Transverse colon (tissue), 4 donors: ENCODE results near the gene ERVV-1. TPM values are rescaled to one million over a fixed set of nuclear protein-coding genes. Genes with fewer than 3 reads are reported as not detected.
A peak's percentile ranks its signal among the peaks of the same experiment; 100 is the strongest.

Source experiments
- DNase-seq: peaks from one replicate; pipeline ENCODE4 v3.0.0-alpha.2; 2019
- H3K27ac ChIP-seq, 4 donors: fragments of 200-600 bp; sonication (generic); 2 replicates each; pipeline ENCODE4 v1.5.1; 2016 to 2018; ENCODE audit warnings: inconsistent platforms in 4 of 4
- H3K27me3 ChIP-seq: fragments of 200-600 bp; sonication (generic); 2 replicates; pipeline ENCODE4 v1.5.1; 2017; ENCODE audit warnings: inconsistent platforms
- H3K36me3 ChIP-seq, 4 donors: fragments of 200-600 bp; sonication (generic); 2 replicates each; pipeline ENCODE4 v1.5.1; 2017 to 2019; ENCODE audit warnings: inconsistent platforms in 4 of 4
- H3K4me1 ChIP-seq, 4 donors: fragments of 200-600 bp; sonication (generic); 2 replicates each; pipeline ENCODE4 v1.5.1; 2017 to 2020; ENCODE audit warnings: inconsistent platforms in 4 of 4
- H3K4me3 ChIP-seq, 4 donors: fragments of 200-600 bp; sonication (generic); 1 replicate in 1 of 4; 2 replicates in 3 of 4; pipeline versions ENCODE4 v1.5.1 to v1.6.1; 2017 to 2019; ENCODE audit warnings: inconsistent platforms in 4 of 4
- H3K9me3 ChIP-seq, 2 donors: fragments of 200-600 bp; sonication (generic); 2 replicates each; pipeline ENCODE4 v1.5.1; 2017 to 2019; ENCODE audit warnings: inconsistent platforms in 2 of 2
- EP300 ChIP-seq: sonication (generic); formaldehyde crosslinking; IDR thresholded peaks from one replicate; pipeline ENCODE4 v1.6.1; 2017; ENCODE audit warnings: antibody characterized with exemption, low read depth
- POLR2A ChIP-seq: fragments of 450-650 bp; IDR thresholded peaks from one replicate; pipeline ENCODE4 v1.6.1; 2016; ENCODE audit warnings: antibody characterized with exemption, mild to moderate bottlenecking, moderate library complexity
- POLR2AphosphoS5 ChIP-seq, 3 donors: sonication (generic); formaldehyde crosslinking; IDR thresholded peaks; one replicate each; pipeline ENCODE4 v1.6.1; 2016; ENCODE audit warnings: antibody characterized with exemption in 3 of 3
- WGBS, 2 donors: methylation state at CpG; one replicate each; pipeline ENCODE4 v1.1.5; 2018; ENCODE audit warnings: low coverage in 1 of 2; 5-methylcytosine and 5-hydroxymethylcytosine counted together
- in situ Hi-C, 4 donors: fragments of 200-750 bp; cut with MboI; loops; one replicate each; pipeline versions ENCODE4 v1.15.0 to v1.15.1; 2017; ENCODE audit warnings: low sequenced_read_pairs in 3 of 4, low pct_ligation_motif_present in 1 of 4, low pct_unique_long_range_greater_than_20kb in 1 of 4
- intact Hi-C: fragments of 100-400 bp; cut with DNase I; formaldehyde crosslinking; loops from one replicate; pipeline ENCODE4 v1.15.1; 2023; ENCODE audit warnings: low total_unique reads
- total RNA-seq, 4 donors: library from RNA; depleted of rRNA; stranded (reverse); fragments of >200 nt; gene quantifications; one replicate each; pipeline ENCODE4 v1.1.0, GENCODE V29; 2016
- TF ChIP-seq, protein P1 (sequence below), 5 experiments: fragments of 200-600 bp in 3 of 5; fragments of 450-650 bp in 2 of 5; sonication (generic) in 3 of 5; IDR thresholded peaks; 1 replicate in 2 of 5; 2 replicates in 3 of 5; pipeline ENCODE4 v1.5.1; 2016 to 2017; ENCODE audit warnings: antibody characterized with exemption in 5 of 5, inconsistent platforms in 3 of 5, mild to moderate bottlenecking in 2 of 5, moderate library complexity in 1 of 5

The ERVV-1 gene
- total RNA-seq, 4 donors from 2014 or later, result not detected

DNA sequence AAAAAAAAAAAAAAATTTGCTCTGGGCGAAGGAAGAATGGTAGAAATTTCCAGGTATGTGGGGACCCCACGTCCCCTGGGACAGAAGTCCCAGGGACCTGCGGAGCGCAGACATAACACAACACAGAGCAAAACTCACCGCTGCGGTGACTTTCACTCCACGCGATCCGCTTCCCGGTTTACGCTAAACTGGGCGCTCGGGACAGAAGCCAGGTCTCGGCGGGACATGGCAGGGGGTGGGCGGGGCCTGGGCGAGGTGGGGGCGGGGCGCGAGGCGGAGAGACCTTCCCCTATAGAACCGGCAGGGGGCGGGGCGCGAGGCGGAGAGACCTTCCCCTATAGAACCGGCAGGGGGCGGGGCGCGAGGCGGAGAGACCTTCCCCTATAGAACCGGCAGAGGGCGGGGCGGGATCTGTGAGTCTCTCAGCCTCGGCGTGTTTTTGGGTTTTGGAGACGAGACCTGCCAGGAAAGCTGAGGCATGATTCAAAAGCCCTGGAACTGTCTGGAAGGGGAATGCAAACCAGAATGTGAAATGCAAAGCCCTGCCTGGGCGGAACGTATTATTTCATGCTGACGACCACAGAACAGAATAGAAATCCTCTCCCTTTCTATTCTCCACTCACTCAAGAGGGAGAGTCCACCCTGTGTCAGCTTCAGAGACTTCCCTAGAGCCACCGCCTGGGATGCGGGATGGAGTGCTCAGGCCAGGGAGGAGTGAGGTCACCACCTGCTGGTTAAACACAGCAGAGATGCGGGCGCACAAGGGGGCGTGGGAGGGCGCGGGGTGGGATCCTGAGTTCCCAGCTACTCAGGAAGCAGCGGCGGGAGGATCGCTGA lies 20.2 kb upstream of the ERVV-1 start:
- intact Hi-C loops (no loop called here), in situ Hi-C loops (no loop called here)
- Histone ChIP-seq H3K27ac (peak overlapping the region; percentile 76 to 89 (median 80)), H3K36me3 (peaks cover 0 to under 1% (median 0%) of the 10 kb centered on the region in 4 donors), H3K9me3 (no peaks in the 10 kb centered on the region), H3K4me3 (peak overlapping the region; percentile 28 to 68 (median 41)), H3K27me3 (no peaks in the 10 kb centered on the region), H3K4me1 (peaks cover 0 to 19% (median 5%) of the 10 kb centered on the region in 4 donors)
- TF ChIP-seq POLR2A (no peak), EP300 (no peak), POLR2AphosphoS5 (IDR thresholded peaks at IDR 0.05) (peak in 2 of 3 donors; percentile 46 to 54)
- TF ChIP-seq, protein P1, sequence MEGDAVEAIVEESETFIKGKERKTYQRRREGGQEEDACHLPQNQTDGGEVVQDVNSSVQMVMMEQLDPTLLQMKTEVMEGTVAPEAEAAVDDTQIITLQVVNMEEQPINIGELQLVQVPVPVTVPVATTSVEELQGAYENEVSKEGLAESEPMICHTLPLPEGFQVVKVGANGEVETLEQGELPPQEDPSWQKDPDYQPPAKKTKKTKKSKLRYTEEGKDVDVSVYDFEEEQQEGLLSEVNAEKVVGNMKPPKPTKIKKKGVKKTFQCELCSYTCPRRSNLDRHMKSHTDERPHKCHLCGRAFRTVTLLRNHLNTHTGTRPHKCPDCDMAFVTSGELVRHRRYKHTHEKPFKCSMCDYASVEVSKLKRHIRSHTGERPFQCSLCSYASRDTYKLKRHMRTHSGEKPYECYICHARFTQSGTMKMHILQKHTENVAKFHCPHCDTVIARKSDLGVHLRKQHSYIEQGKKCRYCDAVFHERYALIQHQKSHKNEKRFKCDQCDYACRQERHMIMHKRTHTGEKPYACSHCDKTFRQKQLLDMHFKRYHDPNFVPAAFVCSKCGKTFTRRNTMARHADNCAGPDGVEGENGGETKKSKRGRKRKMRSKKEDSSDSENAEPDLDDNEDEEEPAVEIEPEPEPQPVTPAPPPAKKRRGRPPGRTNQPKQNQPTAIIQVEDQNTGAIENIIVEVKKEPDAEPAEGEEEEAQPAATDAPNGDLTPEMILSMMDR (IDR thresholded peaks at IDR 0.05), result peak; percentile 56 to 90 (median 75)
- 0 to 3% methylated on average over 1 to 33 of the region's 50 CpGs for WGBS, 2 donors
- DNase-seq, result peak; percentile 86

DNA sequence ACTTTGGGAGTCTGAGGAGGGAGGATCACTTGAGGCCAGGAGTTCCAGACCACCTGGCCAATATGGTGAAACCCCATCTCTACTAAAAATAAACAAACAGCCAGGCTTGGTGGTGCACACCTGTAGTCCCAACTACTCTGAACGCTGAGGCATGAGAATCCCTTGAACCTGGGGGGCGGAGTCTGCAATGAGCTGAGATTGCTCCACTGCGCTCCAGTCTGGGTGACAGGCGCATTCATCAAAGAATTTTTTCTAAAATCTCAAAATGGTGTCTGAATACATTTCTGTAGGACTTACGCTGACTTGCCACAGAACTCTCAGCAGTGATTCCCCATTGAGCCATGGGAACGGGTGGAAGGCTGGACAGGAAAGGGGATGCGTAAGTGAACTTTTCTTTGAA lies 18.0 kb upstream of the ERVV-1 start:
- no peaks in the 10 kb centered on the region for H3K27me3 ChIP-seq
- intact Hi-C loops (no loop called here), in situ Hi-C loops (no loop called here)
- H3K9me3 ChIP-seq, result no peaks in the 10 kb centered on the region
- H3K4me1 ChIP-seq, result peaks cover 0 to 19% (median 5%) of the 10 kb centered on the region in 4 donors
- no peak overlapping the region for H3K27ac ChIP-seq
- no peak for DNase-seq
- no peak overlapping the region for H3K4me3 ChIP-seq
- 88 to 97% methylated on average over 7 of the region's 7 CpGs for WGBS, 2 donors
- no peaks in the 10 kb centered on the region for H3K36me3 ChIP-seq
- TF ChIP-seq EP300 (no peak), POLR2A (no peak), POLR2AphosphoS5 (IDR thresholded peaks at IDR 0.05) (no peak)
- TF ChIP-seq, protein P1 (IDR thresholded peaks at IDR 0.05), result no peak

DNA sequence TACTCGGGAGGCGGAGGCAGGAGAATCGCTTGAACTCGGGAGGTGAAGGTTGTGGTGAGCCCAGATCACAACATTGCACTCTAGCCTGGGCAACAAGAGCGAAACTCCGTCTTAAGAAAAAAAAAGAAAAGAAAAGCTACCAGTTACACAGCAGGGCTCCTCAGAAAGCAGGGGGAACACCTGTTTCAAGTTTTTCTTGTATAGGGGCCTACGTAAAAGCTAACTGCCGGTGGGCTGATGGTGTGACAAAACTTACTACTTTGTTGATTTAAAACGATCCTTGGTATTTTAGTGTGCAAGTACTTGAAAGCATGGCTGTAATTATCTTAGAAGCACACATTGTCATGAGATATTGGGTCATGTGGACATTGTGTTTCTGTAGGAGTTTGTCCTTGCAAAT lies 15.7 kb upstream of the ERVV-1 start:
- no peaks in the 10 kb centered on the region for H3K27me3 ChIP-seq
- peaks cover 0 to 6% (median 3%) of the 10 kb centered on the region in 4 donors for H3K4me1 ChIP-seq
- no peak for DNase-seq
- in situ Hi-C loops, result no loop called here
- H3K36me3 ChIP-seq, result no peaks in the 10 kb centered on the region
- H3K9me3 ChIP-seq, result no peaks in the 10 kb centered on the region
- 73 to 81% methylated on average over 8 to 9 of the region's 9 CpGs for WGBS, 2 donors
- H3K4me3 ChIP-seq, result no peak overlapping the region
- no peak for TF ChIP-seq POLR2AphosphoS5 (IDR thresholded peaks at IDR 0.05)
- TF ChIP-seq, protein P1 (IDR thresholded peaks at IDR 0.05), result no peak
- H3K27ac ChIP-seq, result no peak overlapping the region
- intact Hi-C loops, result no loop called here

DNA sequence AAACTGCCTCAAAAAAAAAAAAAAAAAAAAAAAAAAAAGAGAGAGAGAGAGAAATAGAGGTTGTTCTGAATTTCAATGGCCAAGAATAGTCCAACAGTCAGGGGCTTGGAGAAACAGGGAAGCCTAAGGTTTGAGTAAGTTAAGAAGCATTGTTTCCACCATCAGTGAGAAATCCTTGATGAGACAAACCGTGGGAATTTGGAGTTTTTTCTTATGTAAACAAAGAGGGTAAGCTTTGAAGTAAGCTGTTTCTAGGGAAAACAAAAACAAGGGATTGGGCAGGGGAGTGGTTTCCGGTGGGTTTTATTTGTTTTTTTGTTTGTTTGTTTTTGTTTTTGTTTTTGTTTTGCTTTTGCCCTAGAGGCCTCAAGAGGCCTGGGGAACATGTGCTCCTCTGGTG lies 11.2 kb upstream of the ERVV-1 start:
- no peak for DNase-seq
- WGBS, 2 donors, result 23 to 41% methylated on average over 2 of the region's 2 CpGs

More for the DNA sequence above, 11.2 kb upstream of the ERVV-1 start:
- TF ChIP-seq EP300 (no peak), POLR2AphosphoS5 (IDR thresholded peaks at IDR 0.05) (no peak), POLR2A (no peak)
- TF ChIP-seq, protein P1 (IDR thresholded peaks at IDR 0.05), result no peak
- intact Hi-C loops (no loop called here), in situ Hi-C loops (no loop called here)
- no peaks in the 10 kb centered on the region for H3K4me1 ChIP-seq
- no peak overlapping the region for H3K27ac ChIP-seq
- no peaks in the 10 kb centered on the region for H3K27me3 ChIP-seq
- H3K9me3 ChIP-seq, result no peaks in the 10 kb centered on the region
- H3K4me3 ChIP-seq, result no peak overlapping the region
- no peaks in the 10 kb centered on the region for H3K36me3 ChIP-seq
